AG08396 (cell line): Measurements from ENCODE around the gene TTC23.
"Not testable (repeated sequence)": the region's sequence is repeated elsewhere in the genome, so short reads cannot be mapped to it uniquely, and the experiment has no call there.

Experiments
- DNase-seq: peaks from one replicate; pipeline ENCODE4 v3.0.0; 2012; ENCODE audit warnings: low spot score, mixed read lengths

Gene TTC23

DNA sequence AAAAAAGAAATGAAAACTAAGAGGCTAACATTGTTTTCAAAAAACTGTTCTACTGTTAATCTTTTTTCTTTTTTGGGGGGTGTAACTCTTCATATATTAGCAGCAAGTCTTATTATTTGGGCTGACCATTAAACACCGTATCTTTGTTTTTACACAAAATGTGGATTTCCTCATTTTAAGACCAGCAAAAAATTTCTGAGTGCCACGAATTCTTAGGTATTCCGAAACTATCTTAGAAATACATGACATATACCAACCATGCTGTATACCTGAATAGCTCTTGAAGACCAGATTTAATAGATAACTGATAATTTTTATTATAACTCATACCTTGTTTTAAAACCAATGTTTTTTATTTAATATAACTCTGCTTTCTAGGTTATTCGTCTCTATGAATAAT is 620 bp upstream of the TTC23 start:
- no peak for DNase-seq

DNA sequence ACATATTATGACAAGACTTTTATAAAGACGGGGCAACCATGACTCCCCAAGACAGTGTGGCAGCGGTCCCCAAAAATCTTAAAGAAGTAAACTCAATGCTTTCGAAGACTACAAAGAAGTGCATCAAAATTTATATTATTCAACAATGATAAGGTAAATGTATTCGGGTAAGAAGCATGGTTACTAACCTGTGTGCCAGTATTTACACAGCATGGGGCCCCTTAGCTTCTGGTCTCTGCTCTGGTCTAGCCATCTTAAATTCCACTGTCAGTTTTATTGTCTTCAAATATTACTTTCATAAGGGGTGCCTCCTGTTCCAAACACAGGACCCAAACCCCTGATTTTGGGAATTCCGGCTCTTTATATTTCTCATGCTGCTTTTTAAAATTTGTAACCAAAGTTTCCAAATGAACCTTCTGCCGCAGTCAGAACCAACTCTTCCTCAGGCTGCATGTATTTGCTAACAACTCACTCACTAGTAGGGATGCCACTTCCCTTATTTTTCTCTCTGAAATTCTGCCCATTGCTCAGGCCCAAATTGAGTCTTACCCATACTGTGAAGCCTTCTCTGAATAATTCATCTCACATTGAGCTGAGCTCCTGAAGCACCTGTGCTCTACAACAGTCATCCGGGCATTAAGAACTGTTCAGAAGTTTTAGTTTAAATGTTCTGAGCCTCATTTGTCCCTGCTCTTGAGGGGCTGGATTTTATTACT is 1.2 kb downstream of the TTC23 start:
- no peak for DNase-seq

DNA sequence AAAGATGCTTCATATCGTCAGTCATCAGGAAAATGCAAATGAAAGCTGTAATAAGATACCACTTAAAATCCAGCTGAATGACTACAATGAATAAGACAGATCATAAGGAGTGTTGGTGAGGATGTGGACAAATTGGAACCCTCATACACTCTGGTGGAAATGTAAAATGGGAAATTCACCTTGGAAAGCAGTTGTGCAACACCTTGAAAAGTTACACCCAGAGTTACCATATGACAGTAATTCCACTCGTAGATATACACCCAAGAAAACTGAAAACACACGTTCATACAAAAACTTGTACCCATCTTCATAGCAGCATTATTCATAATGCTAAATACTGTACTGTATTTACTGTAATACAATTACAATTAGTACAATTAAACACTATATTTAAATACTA is 2.3 kb downstream of the TTC23 start:
- no peak for DNase-seq

DNA sequence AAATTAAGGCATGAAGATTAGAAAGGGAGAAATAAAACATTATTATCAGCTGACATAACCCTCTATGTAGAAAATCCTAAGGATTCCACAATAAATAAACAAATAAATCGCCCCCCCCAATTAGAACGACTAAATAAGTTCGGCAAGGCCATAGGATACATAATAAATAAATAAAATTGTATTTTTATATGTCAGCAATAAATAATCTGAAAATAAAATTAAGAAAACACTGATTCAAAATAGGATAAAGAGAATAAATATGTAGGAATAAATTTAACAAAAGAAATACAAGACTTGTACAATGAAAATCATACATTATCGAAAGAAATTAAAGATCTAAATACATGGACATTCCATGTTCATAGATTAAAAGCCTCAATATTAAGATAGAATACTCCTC is 5.1 kb downstream of the TTC23 start:
- no peak for DNase-seq

GRCh38 chr15:99241752-99242151 is 7.6 kb downstream of the TTC23 start:
- no peak for DNase-seq

DNA sequence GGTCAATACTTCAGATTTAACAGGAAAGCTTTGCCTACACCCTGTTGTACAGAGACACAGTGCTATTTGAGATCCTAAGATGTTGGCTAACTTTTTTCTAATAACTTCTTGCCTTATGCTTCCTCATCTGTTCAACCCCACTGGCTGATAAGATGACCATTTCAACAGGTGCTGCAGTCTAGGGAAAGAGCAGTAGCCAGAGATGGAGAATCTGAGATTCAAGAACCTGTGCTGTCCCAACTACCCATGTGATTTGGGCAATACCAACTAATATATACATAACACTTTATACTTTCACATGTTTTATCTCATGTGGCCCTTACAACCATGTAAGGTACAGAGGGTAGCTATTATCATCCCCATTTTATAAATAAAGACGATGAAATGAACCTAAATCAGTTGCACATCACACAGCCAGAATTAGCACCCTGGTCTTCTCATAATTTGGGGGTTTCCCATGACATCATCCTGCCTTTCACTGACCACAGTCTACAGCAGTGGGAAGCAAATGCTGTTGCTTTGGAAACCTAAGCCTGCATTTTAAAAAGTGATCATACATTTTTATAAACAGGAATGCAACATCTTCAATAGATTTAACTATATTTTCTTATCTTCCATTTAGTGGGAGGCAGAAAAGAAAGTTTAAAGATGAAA is 9.7 kb downstream of the TTC23 start:
- DNase-seq = no peak

DNA sequence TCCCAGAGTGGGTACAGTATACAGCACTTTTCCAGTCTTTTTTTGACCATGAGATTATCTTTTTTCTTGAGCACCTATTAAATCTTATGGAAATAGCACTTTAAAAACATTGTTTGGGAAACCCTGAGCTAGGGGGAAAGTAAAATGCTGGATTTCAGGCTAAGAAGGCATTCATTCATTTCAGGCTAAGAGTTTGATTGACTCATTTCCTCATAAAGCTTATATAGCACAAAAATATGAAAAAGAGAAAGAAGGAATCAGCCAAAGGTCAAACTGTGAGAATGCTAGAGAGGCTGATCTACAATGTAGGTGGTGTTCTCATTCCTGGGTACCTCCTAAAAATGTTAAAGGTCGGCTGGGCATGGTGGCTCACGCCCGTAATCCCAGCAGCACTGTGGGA is 10.5 kb downstream of the TTC23 start:
- no peak for DNase-seq

DNA sequence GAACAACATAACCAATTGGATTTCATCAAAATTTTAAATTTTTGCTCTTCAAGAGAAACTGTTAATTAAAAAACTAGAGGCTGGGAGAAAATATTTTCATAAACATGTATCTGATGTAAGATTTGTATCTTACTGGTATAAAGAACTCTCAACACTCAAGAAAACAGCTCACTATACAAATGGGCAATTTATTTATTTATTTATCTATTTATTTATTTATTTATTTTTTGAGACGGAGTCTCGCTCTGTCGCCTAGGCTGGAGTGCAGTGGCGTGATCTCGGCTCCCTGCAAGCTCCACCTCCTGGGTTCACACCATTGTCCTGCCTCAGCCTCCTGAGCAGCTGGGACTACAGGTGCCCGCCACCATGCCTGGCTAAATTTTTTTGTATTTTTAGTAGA is 15.2 kb downstream of the TTC23 start:
- DNase-seq = not testable (repeated sequence)

- DNase-seq = no peak
These were observed 16.6 kb downstream of the TTC23 start for GRCh38 chr15:99232740-99233139.

- DNase-seq = no peak
These were observed 18.5 kb downstream of the TTC23 start for GRCh38 chr15:99230867-99231266.

- no peak for DNase-seq
These were observed 21.1 kb downstream of the TTC23 start for GRCh38 chr15:99228120-99228770.

DNA sequence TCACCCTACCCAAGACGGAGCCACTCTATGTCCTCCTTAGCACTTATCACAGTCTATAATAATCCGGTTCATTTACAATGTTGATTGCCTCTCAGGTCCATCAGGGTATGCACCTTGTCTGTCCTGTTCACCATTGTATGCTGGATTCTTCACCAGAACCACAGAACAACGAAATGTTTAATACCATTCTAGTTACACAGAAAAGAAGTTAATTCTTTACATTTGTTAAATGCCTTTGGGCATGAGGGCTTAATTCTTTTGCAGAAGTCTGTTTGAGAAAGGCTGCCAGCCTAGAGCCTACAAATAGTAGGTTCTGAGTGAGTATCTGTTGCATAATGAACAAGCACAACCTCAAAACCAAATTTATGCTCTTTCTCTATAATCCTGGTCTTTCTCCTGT is 22.6 kb downstream of the TTC23 start:
- no peak for DNase-seq

DNA sequence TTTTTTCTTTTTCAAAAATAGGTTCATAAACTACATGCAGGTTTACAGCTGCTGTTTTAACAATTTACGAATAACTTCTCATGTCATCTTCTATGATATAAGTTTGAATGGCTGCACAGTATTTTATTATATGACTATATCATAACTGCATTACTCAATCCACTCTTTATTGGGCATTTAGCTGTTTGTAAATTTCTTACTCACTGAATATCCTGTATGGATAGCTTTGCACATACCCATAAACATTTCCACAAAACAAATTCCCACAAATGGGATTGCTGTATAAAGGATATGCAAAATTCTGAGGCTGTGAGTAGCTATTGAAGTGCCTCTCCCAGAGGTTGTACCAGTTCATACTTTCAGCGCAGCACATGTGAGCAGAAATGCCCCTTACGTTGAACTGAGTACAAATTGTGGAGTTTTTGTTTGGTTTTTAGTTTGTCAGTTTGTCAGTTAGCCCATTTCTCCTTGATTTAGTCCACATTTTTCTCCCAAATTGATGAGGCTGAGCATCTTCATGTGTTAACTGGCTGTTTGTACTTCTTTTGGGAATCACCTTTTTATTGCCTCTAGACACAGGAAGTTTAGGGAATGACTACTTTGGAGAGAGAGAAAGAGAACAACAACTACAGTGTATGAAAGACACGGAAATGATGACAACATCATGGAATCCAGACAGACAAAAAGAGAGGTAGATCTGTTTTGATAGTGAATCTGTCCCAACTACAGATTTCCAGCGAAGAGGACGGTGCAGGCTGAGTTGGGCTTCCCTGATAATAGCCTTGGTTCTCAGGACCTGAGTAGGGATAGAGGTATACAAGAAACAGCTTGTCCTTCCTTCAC is 24.8 kb downstream of the TTC23 start:
- DNase-seq = no peak

DNA sequence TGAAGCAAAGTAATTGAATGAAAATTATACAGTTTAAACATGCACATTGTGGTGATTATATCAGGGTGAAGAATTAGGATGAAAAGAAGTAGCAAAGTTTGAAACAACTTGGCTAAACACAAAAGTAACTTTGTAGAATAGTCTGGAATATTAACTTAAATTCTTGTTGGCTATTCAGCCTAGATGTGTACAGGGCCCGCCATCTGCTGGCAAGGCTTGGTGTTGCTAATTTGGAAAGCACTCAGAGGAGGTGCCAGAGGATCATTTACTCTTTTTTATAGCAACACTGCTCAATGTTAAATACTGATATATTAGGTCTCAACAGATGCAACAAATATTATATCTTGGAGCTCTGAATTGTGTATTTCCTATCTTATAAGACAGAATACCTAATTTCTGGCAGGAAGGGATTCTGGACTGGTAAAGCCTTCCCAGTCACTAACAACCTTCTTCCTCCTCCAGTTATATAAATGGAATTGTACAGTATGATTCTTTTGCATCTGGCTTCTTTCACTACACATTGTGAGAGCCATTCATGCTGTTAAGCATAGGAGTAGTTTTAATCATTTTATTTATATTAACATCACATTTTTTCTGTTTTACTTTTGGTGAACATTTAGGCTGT is 36.1 kb downstream of the TTC23 start:
- DNase-seq = peak; percentile 69

GRCh38 chr15:99212406-99212805 is 37.0 kb downstream of the TTC23 start:
- DNase-seq = peak; percentile 11

DNA sequence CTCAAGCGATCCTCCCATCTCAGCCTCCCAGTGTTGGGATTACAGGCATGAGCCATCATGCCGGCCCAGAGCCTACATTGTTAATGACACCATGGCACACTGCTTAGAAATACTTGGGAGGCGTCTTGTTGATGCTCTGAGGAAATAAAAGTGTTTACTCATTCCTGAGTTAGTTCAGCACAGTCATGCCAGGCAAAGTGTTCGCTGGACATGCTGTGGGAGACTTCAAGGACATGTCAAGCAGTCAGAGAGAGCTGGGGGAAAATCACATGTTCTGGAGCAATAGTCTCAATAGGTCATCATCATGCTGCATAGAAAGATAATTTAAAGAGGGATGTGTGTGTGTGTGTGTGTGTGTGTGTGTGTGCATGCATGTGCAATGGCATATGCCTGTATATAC is 37.5 kb downstream of the TTC23 start:
- peak; percentile 37 for DNase-seq

DNA sequence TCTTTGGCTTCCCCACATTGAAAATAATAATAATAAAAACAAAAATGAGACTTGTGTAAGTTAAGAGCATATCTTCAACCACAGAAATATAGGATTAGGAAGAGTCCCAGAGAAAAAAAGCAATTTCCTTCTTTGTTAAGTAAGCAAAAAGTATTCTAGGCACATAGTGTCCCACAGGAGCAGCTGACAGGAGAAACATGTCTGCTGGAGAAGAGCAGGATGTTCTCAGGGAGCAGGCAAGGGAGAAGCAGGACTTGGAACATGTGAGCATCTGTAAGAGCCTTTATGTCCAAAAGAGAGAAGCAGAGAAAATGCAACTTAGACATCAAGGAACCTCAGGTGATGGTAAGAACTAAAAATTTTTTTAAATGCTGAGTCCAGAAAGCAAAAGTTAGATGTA is 39.0 kb downstream of the TTC23 start:
- no peak for DNase-seq

DNA sequence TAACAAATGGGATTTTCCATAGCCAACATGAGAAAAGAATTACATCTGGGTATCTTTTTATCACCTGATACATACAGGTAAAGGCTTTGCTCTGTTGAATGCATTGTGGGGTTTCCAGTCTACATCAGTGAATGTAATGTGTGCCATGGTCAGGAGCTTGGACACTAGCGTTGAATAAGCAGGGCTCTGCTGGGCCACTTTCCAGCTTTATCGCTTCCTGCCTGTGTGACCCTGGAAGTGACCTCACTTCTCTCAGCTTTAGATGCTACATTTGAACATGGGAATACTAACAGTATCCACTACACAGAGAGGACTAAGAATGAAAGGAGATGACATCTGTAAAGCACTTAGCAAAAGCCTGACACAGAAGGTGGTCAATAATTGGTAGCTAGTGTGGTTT is 40.1 kb downstream of the TTC23 start:
- no peak for DNase-seq

GRCh38 chr15:99207672-99208071 is 41.7 kb downstream of the TTC23 start:
- no peak for DNase-seq

DNA sequence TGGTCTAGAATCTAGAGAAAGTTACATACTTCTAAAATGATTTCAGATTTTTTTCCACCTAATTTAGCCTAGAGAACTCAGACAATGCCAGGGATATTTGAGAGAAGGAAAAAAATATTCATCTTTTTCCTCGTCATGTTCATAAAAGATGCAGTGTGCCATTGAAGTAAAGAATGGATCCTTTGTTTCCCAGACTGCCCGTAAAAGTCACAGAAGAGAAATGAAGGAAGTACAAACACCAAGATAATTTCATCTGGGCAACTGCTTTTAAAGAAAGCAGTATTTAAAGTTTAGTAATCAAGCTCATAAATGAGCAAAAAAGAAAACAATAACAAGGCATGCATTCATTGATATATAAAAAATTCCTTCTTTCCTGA is 47.2 kb downstream of the TTC23 start:
- DNase-seq = no peak

DNA sequence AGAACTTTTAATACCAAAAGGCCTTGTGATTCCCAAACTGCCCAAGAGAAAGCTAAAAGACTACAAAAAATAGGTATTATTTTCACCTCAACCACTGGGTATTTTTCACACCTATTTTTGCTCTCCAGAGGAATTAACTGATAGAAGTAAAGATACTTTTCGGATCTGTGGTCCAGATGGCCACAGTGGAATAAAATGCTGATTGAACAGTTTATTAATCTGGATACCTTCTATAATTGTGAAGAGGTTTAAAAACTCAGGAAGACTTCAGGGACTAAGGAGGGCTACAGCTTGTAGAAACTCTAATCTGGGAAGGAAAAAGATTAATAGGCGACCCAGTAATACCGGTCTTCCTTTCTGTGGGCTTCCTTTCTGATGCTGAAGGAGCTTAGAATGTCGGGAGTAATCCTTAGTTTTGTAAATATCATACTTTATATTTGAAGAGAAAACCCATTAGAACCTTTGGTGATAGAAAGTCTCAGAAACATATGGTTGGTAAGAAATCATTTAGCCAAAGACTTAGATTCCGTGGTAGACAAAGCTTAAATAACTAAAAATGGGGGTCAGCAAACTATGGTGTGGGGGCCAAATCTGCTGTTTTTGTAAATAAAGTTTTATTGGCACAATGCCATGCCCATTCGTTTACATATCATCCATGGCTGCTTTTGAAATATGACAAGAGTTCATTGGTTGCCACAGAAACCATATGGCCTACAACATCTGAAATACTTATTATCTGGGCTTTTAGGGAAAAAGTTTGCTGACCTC is 47.8 kb downstream of the TTC23 start:
- DNase-seq = no peak
